ENCODE measurements around the gene TAS2R60. TPM values are rescaled to one million over a fixed set of nuclear protein-coding genes. Genes with fewer than 3 reads are reported as not detected.

Gene TAS2R60
- total and polyA plus RNA-seq, 4 donors: 0.50 TPM; not detected in 3

GRCh38 chr7:143429770-143430698 lies 13.2 kb upstream of the TAS2R60 start (continued):
- TF ChIP-seq REST (IDR thresholded peaks at IDR 0.05): no peak
- TF ChIP-seq TAF1 (conservative IDR thresholded peaks at IDR 0.05): no peak
- TF ChIP-seq HNF4A (conservative IDR thresholded peaks at IDR 0.05): no peak

- Histone ChIP-seq H3K4me3 (ENCODE audit: low read depth in 1 of 3, low read length in 3 of 3) (no peak overlapping the region), H3K9ac (ENCODE audit: low read depth in 1 of 2, low read length in 2 of 2) (no peak overlapping the region), H3K9me3 (ENCODE audit: control insufficient read depth in 4 of 4, low read length in 3 of 4) (no peaks in the 10 kb centered on the region), H3K27ac (ENCODE audit: low read depth in 1 of 2, low read length in 2 of 2) (no peak overlapping the region), H3K27me3 (ENCODE audit: control insufficient read depth in 4 of 4, insufficient read depth in 4 of 4, low read length in 3 of 4) (no peaks in the 10 kb centered on the region), H3K4me1 (ENCODE audit: control insufficient read depth in 4 of 4, insufficient read depth in 4 of 4, low read length in 3 of 4) (peaks cover 3 to 25% (median 19%) of the 10 kb centered on the region in 4 donors), H3K36me3 (ENCODE audit: control insufficient read depth in 4 of 4, insufficient read depth in 3 of 4, low read depth in 1 of 4, low read length in 3 of 4) (no peaks in the 10 kb centered on the region)
- 95% methylated on average over 2 of the region's 2 CpGs for WGBS
- DNase-seq (ENCODE audit: low spot score): no peak
- TF ChIP-seq RXRA (IDR thresholded peaks at IDR 0.05) (no peak), FOXA1 (IDR thresholded peaks at IDR 0.05) (no peak), MAX (IDR thresholded peaks at IDR 0.05) (no peak), RAD21 (IDR thresholded peaks at IDR 0.05) (no peak), HNF4A (conservative IDR thresholded peaks at IDR 0.05) (no peak), EGR1 (IDR thresholded peaks at IDR 0.05; ENCODE audit: low read depth in 2 of 2) (no peak), NR2F2 (IDR thresholded peaks at IDR 0.05) (no peak), YY1 (IDR thresholded peaks at IDR 0.05) (no peak), ZBTB33 (IDR thresholded peaks at IDR 0.05) (no peak), CTCF (IDR thresholded peaks at IDR 0.05; ENCODE audit: low read depth, low read length, missing input control) (no peak), HNF4G (IDR thresholded peaks at IDR 0.05) (no peak), SP1 (IDR thresholded peaks at IDR 0.05) (no peak)
Measured at GRCh38 chr7:143431109-143431508, 12.1 kb upstream of the TAS2R60 start.

Data from liver (tissue), 9 donors.